AG09319 (cell line): ENCODE measurements around the gene NKX6-1.

Source experiments
- DNase-seq: peaks from one replicate; pipeline ENCODE4 v3.0.0-alpha.2; 2010; ENCODE audit warnings: low read depth; ENCODE audit errors: extremely low read depth
- TF ChIP-seq, protein P1 (sequence below): IDR thresholded peaks from 2 replicates; pipeline ENCODE4 v1.5.1; 2011; ENCODE audit warnings: low read depth, mild to moderate bottlenecking, inconsistent platforms, low read length, moderate library complexity

NKX6-1 gene

DNA sequence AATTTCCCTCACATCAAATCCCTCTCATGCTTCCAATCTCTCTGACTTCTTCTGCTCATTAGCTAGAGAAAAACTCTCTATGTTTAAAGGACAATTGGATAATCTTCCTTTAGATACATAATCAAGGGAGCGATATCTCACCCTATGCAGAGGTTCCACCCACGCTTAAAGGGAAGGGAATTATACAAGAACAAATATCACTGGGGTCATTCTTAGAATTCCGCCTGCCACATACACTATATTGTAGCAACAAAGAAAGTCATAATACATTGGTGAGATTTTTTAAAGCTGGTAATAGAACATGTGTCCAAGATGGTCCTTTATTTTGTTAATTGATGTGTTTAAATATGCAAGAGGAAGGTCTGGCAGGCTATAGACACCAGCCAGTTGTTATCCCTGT lies 31.5 kb downstream of the NKX6-1 start:
- no peak for DNase-seq
- TF ChIP-seq, protein P1, sequence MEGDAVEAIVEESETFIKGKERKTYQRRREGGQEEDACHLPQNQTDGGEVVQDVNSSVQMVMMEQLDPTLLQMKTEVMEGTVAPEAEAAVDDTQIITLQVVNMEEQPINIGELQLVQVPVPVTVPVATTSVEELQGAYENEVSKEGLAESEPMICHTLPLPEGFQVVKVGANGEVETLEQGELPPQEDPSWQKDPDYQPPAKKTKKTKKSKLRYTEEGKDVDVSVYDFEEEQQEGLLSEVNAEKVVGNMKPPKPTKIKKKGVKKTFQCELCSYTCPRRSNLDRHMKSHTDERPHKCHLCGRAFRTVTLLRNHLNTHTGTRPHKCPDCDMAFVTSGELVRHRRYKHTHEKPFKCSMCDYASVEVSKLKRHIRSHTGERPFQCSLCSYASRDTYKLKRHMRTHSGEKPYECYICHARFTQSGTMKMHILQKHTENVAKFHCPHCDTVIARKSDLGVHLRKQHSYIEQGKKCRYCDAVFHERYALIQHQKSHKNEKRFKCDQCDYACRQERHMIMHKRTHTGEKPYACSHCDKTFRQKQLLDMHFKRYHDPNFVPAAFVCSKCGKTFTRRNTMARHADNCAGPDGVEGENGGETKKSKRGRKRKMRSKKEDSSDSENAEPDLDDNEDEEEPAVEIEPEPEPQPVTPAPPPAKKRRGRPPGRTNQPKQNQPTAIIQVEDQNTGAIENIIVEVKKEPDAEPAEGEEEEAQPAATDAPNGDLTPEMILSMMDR, result no peak

DNA sequence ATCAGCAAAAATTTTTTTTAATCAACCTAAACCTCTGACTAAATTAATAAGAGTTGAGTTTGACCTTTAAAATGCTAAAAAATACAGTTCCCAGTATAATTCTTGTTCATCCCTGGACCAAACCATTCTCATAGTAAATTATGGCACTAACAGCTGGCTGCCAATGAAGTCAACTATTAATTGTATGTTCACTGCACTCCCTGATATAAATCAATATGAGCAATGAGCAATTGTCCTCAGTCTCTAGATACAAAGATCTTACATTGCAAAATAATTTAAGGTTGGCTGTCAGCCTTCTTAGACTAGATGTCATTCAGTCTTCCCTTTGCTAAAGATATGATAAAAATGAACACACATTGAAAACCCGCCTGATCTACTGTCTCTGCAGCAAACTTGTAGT lies 39.3 kb downstream of the NKX6-1 start:
- no peak for DNase-seq
- TF ChIP-seq, protein P1, result no peak

DNA sequence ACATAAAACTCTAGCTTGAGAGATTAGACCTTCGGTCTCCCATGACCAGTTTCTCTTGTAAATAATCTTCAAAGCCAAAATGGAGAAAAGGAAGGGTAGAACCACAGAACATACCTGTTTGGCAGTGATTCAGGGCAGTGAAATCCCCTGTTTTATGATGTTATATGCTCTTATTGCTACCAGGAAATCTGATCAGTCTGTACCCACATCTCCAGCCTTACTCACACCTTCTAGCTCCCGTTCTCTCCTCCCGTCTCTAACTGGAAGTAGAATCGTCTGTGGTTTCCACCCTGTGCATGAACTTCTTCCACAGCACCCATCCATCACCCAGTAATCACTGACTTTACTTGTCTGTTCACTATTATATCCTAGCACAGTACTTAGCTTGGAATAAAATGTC lies 42.9 kb downstream of the NKX6-1 start:
- no peak for DNase-seq
- TF ChIP-seq, protein P1, result no peak

DNA sequence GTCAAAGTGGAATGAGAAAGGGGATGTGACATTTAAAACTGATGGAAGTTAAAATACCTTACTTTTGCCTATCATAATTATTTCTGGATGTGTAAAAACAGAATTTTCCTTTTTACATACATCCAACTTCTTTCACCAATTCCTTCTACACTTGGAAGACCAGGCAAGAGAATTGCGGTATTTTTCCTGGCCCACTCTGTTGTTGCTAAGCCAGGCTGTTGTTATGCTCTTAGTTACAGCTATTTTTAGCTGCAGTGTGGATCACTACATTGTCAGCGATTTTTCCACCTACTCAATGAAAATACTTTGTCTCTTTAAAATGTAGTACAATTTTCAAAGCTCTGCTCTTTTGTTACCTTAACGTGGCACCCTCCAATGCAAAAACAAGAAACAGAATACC lies 43.4 kb downstream of the NKX6-1 start:
- TF ChIP-seq, protein P1, result no peak
- DNase-seq, result no peak

DNA sequence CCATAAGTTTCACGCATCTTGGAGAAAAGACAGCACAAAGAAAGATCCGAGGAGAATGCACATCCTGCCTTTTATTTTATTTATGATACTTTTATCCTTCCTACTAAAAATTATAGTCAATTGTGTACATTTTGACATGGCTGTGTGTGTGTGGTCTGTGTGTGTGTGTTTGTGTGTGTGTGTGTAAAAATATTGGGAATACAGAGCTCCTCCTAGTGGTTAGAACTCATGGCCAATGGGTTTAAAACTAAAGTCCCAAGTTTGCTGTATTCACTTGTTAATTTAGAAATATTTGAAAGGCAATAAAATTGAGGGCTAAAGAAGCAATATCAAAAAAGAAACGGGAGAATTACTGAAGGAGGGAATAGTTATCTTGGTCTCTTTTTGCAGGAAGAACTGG lies 47.5 kb downstream of the NKX6-1 start:
- TF ChIP-seq, protein P1, result peak; percentile 28
- DNase-seq, result no peak

DNA sequence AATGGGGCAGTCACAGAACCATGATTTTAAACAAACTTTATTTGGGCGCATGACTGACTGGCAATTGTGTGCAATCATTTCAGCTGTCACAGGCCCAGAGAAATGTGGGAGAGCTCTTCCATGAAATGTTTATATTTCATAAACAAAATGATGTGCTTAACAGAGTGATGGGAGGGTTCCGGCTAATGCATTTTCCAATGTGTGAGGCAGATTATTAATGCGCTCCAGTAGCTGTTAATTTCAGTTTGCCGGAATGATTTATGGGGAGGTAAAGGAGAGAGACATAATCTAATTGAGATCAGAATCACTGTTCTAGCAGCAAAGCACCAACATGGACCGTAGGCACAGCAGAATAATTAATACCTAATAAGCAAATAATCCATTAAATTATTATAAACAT lies 55.6 kb downstream of the NKX6-1 start:
- DNase-seq, result no peak
- TF ChIP-seq, protein P1, result no peak

DNA sequence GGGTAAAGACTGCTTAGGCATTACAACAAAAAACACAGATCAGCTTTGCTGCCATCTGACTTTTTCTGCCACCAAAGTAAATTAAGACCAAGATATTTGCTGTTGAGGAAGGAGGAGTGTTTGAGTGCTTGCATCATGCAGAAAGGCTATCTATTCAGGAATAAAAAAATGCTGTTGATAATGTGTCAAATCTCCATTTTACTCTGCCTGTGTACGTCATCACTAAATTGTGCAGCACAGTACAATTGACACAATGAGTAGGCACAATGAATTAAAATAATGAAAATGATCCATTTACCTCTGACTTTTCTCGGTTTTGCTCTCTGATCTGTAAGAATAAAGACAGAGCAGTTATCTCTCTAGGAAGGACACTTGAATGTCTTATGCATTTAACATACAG lies 56.3 kb downstream of the NKX6-1 start:
- DNase-seq, result no peak
- TF ChIP-seq, protein P1, result no peak
